Nucleus accumbens (tissue), 56 donors: ENCODE results near the gene TASOR.
A peak's percentile ranks its signal among the peaks of the same experiment; 100 is the strongest.
"Not testable (repeated sequence)": the region's sequence is repeated elsewhere in the genome, so short reads cannot be mapped to it uniquely, and the experiment has no call there.

Experiments
- DNase-seq, 56 donors: peaks; one replicate each; lab custom pipeline; 2025; lab: John Stamatoyannopoulos, UW

The TASOR gene, protein sequence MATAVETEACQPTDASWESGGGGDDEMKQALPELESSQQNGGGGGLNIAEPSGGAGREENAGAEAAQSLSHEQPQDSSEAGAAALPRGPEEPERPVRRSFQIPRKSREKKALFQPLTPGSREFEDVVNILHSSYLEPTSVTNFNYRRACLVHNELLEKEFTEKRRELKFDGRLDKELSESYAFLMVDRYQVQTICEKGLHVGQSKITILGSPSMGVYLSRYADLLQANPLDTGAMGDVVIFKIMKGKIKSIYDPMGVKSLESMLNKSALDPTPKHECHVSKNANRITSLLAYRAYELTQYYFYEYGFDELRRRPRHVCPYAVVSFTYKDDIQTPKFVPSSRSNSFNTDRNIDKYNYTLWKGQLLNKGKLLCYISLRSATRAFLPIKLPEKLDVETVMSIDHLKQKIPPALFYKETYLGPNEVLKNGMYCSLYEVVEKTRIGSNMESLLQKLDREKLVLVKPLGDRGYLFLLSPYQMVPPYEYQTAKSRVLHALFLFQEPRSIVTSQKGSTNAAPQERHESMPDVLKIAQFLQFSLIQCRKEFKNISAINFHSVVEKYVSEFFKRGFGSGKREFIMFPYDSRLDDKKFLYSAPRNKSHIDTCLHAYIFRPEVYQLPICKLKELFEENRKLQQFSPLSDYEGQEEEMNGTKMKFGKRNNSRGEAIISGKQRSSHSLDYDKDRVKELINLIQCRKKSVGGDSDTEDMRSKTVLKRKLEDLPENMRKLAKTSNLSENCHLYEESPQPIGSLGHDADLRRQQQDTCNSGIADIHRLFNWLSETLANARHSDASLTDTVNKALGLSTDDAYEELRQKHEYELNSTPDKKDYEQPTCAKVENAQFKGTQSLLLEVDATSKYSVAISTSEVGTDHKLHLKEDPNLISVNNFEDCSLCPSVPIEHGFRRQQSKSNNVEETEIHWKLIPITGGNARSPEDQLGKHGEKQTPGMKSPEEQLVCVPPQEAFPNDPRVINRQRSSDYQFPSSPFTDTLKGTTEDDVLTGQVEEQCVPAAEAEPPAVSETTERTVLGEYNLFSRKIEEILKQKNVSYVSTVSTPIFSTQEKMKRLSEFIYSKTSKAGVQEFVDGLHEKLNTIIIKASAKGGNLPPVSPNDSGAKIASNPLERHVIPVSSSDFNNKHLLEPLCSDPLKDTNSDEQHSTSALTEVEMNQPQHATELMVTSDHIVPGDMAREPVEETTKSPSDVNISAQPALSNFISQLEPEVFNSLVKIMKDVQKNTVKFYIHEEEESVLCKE (N-terminal part only)

DNA sequence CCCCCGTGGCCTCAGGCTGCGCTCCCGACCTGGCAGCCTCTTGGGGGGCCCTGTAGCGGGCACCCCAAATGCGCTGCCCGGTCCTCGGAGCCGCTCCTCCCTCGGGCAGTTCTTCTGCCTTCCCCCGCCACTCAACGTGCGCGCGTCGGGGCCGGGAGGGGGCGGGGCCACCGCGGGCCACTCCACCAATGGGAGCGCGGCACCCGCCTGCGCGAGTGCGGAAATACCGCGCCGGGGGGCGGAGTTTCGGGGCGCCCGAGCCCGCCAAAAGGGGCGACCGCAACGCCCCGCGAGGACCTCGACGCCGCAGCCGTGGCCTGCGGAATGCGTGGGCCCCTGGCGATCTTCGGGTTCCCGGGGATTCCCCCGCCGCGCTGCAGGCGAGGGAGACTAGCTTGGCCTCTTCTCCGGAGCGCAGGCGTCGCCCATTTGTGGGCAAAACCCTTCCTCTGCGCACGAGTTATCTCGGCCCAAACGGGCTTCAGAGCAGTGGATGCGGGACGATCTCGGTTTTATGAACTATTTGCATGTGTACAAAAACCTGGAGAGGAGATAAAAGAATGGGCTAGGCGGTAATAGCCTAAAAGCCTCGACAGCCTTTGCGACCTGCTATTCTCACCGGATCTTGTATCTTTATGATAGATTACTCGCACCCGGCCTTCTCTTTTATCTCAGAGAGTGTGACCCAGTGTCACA lies at the start of gene TASOR:
Gene TASOR (minus strand): TSS at position 144 of the 696 bp plus-strand sequence. CDS start 259 bp downstream, outside the sequence.
- DNase-seq: peak in 55 of 56 donors; percentile 8 to 88 (median 71)

DNA sequence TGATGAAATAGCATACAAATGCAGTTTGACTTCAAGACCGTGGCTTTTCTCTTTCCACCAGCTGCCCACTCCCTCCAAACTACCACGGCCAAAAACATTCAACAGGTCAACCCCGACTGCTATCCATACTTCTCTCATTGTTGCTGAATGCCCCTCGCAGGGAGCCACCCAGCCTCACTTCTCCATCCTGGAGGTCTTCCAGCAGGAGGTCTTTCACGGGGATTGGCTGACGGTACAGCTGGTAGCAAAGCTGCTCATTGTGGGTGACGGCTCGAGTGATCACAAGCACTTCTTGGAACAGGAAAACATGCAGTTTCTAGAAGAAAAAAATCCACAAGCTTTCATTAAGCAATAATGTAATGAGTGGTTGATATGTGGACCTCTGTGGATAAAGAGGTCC lies 49.0 kb upstream of the TASOR start:
- DNase-seq: no peak

DNA sequence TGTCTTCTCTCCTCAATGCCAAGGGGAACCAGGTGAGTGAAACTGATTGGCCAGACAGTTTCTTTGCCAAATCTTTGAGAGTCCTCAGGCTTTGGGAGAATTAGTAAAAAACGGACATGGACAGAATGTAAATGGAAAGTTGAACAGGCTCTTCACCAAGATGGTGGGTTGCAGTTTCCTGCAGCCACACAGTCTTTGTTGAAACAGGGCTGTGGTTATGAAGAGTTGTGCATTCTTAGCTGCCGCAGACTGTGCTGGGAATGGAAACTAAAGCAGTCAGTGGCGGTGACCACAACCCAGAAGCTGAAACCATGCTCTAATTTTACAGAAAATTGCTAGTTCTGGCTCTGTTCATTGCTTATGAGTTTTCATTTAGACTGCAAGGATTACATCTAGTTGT lies 42.1 kb upstream of the TASOR start:
- no peak for DNase-seq

DNA sequence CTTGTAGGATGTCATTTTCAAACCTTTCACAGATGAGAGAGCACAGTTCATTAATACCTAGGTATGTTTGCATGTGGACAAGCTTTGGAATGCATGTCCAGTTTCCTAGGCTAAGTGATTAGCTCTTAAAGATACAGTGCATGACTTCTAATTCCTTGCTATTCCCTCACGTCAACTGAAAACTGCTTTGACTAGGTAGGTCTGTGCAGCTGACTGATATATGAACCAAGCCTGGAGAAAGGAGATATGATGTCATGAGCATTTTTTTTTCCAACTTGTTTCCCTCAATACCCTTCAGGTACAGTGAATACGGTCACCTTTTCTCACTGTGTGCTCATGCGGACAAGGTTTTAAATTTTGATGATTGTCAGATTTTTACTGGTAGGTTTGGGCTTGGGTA lies 41.6 kb upstream of the TASOR start:
- no peak for DNase-seq

DNA sequence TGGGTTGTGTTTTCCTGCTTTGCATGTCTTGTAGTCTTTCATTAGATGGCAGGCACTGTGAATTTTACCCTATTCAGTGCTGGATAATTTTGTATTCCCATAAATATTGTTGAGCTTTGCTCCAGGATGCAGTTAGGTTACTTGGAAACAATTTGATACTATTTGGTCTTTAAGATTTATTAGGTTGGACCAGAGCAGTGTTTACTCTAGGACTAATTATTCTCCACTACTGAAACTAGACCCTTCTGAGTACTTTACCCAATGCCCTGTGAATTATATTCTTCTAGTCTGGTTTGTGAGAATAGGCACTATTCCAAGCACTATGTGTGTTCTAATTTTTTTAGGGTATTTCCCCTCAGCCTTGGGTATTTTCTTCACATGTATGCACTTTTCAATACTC lies 37.8 kb upstream of the TASOR start:
- DNase-seq: no peak

DNA sequence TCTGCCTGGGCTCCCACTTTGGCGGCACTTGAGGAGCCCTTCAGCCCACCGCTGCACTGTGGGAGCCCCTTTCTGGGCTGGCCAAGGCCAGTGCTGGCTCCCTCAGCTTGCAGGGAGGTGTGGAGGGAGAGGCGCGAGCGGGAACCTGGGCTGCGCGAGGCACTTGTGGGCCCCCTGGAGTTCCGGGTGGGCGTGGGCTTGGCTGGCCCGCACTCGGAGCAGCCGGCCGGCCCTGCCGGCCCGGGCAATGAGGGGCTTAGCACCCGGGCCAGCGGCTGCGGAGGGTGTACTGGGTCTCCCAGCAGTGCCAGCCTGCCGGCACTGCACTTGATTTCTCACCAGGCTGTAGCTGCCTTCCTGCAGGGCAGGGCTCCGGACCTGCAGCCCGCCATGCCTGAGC lies 35.7 kb upstream of the TASOR start:
- not testable (repeated sequence) for DNase-seq

DNA sequence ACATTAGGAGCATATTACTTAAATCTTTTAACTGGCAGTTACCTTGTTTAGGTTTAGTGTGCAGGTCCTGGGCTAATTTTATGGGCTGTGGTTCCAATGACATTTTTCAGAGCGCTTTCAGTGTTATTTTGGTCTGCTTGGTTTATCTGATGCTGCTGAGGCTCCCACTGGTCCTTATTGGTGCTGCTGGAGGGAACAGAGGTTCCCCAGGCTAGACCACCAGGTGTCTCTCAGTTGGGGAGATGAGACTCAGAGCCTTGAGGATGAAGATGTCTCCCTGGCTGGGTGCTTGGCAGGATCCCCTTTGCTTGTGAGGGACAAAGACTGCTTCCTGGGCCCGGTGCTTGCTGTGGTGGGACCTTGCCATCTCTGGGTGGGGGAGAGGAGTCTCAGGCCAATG lies 28.3 kb upstream of the TASOR start:
- DNase-seq: no peak

DNA sequence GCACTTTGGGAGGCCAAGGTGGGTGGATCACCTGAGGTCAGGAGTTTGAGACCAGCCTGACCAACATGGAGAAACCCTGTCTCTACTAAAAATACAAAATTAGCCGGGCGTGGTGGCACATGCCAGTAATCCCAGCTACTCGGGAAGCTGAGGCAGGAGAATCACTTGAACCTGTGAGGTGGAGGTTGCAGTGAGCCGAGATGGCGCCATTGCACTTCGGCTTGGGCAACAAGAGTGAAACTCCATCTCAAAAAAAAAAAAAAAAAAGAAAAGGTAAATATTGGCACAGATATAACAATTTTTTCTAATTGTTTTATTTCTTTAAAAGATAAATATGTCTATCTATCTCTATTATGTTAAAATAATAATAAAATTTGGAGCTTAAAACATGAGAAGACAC lies 24.3 kb upstream of the TASOR start:
- DNase-seq: not testable (repeated sequence)

DNA sequence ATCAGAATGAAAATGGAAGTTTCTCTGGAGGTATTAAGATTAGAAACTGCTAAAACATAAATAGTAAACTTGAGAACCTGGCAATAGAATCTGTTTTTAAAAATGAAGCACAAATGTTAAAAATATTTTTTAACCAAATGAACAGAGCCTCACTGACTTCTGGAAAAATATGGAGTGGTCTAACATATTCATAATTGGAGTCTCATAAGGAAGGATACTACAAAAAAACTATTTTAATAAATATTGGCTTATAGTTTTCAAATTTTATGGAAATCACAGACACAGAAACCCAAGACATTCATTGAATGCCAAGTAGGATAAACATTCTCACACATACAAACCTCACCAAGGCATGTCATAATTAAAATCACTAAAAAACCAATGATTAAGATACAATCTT lies 23.6 kb upstream of the TASOR start:
- no peak for DNase-seq

DNA sequence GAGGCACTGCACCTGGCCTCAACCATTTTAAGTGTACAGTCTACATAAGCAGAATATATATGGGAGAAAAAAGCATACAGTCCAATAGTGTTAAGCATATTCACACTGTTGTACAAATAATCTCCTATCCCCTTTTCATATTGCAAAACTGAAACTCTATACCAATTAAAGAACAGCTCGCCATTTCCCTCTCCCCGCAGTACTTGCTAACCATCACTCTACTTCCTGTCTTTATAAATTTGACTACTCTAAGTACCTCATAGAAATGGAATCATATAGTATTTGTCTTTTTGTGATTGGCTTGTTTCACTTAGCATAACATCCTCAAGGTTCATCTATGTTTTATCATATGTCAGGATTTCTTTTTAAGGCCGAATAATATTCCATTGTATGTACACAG lies 21.6 kb upstream of the TASOR start:
- no peak for DNase-seq

DNA sequence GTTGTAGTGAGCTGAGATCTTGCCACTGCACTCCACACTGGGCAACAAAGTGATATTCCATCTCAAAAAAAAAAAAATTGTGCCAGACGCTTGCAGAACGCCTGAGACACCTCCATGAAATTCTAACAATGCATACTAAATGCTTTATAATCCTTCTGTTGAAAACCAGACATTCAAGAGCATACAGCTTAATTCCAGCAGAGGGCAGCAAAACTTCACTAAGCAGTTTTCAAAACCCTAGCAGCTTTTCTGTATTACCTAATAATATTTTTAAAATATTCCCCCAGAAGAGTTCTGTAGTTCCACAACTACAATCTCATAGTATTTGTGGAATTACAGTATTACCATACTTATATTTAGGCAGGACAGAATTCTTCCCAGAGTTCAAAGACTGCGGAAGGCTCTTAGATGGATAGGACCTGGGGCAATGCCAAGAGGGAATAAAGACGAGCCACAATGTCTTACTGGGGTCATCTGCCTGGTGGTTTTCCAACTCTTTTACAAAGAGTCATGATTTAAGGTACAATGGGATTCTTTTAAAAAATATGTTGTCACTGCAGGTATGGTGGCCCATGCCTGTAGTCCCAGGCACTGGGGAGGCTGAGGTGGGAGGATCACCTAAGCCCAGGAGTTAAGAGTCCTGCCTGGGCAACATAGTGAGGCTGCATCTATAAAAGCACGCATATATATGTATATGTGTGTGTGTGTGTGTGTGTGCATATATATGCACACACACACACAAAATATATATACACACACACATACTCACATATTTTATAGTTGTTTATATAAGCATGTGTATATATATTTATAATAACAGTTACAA lies 19.6 kb upstream of the TASOR start:
- peak in 32 of 56 donors; percentile 0 to 75 (median 14) for DNase-seq

DNA sequence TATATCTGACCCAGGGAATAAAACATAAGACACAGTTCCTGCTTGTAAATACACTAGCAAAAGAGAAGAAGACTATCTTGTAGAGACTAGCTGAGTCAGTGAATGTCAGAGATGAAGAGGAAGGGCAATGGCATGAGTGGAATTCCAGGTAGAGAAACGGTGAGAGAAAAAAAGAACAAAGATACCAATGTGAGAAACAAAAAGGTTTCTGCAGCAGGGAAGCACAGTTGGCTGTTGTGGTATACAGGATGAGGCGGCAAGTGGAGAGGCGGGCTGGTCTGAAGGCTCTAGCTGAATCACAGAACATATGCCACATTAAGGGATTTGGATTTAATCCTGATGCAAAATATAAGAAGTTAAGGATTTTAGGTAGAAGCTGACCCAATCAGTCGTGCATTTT lies 17.1 kb upstream of the TASOR start:
- no peak for DNase-seq

DNA sequence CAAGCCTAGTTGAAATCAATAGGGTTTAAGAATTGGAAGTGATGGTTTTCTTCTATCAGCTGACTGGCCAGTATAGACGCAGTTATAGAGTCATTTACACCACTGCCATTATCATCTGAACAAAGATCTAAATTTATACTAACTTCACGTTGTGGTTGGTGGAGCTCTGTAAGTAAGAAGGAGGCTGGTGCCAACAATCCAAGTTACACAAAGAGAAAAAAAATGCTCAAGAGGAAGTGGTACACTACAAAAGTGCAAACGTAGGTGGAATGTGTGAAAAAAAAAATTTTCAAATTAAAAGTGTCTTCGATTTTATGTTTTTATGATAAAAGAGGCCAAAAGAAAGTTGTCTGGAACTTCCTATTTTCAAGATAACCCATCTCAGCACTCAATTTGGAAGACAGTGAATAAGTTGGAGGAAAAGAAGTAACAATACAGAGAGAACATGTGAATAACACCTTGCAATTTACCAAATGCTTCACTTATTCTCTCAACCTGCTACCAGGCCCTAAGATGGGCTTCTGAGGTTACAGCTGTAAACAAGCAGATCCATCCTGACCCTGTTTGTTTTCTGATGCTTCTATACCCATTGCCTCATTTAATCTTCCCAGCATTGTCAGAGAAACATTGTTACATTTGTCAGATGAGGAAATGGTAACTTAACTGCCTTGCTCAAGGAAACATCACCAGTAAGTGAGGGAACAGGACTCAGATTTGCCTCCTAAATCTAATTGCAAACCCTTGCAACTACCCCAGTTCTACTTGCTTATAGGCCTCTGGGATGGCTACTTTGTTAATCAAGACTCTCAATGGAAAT lies 12.0 kb upstream of the TASOR start:
- DNase-seq: no peak

DNA sequence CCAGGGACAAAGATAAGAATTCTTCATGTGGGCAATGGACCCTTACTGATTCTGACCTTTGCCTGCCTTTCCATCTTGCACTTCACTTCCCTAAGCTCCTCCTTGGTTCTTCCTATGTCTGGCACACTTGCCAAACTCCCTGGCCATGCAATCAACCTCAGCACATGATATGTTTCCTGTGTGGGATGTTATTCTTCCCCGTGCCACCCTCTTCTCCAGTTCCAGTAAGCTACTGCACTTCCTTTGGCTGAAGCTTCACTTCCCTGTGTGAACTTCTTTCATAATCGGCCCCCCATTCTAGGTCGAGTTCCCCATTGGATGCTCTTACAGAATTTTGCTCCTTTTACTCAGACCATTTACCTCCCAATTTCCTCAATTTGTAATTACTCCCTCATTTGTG lies 10.7 kb upstream of the TASOR start:
- no peak for DNase-seq

DNA sequence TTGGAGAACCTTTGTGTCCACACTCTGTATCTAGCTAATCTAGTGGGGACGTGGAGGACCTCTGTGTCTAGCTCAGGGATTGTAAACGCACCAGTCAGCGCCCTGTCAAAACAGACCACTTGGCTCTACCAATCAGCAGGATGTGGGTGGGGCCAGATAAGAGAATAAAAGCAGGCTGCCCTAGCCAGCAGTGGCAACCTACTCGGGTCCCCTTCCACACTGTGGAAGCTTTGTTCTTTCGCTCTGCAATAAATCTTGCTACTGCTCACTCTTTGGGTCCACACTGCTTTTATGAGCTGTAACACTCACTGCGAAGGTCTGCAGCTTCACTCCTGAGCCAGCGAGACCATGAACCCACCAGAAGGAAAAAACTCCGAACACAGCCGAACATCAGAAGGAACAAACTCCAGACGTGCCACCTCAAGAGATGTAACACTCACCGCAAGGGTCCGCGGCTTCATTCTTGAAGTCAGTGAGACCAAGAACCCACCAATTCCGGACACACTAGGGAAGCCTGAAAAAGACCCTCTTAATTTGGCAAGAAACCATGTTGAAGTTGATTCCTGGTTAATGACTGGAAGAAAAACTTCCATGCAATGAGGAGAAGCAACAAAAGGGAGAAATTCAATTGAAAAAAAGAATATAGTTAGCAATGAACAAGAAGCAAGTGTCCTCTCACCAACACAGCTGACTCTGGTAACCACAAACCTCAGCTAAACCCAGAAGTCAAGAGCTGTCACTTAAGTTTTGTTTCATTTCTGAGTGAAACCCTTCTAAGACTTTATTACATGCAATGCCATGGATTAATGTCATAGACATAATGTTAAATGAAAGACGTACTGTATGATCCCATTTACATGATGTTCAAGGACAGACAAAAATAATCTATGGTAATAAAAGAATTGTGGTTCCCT lies 9.7 kb upstream of the TASOR start:
- DNase-seq: not testable (repeated sequence)

DNA sequence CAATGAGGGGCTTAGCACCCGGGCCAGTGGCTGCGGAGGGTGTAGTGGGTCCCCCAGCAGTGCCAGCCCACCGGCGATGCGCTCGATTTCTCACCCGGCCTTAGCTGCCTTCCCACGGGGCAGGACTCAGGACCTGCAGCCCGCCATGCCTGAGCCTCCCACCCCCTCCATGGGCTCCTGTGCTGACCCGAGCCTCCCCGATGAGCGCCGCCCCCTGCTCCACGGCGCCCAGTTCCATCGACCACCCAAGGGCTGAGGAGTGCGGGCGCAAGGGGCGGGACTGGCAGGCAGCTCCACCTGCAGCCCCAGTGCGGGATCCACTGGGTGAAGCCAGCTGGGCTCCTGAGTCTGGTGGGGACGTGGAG lies 8.9 kb upstream of the TASOR start:
- DNase-seq: not testable (repeated sequence)
